Measurements from ENCODE around the gene TPK1. TPM values are rescaled to one million over a fixed set of nuclear protein-coding genes. Genes with fewer than 3 reads are reported as not detected.

TPK1 gene
- total RNA-seq, 1 experiment from 2014 or later, result 3.1 TPM

- H2BK15ac ChIP-seq (ENCODE audit: low read depth, low read length), result no peak overlapping the region
- H3K4ac ChIP-seq (ENCODE audit: low read depth, low read length), result no peak overlapping the region
- no peak overlapping the region for H4K8ac ChIP-seq (replicated peaks; ENCODE audit: insufficient read length, low read depth, low read length)
- H4K91ac ChIP-seq (ENCODE audit: insufficient read length, low read depth, low read length), result no peak overlapping the region
- H4K20me1 ChIP-seq (ENCODE audit: control insufficient read depth, insufficient read depth, insufficient read length), result no peaks in the 10 kb centered on the region
- no peak overlapping the region for H2BK12ac ChIP-seq (ENCODE audit: insufficient read length, low read depth, low read length)
- no peaks in the 10 kb centered on the region for H3K79me1 ChIP-seq (ENCODE audit: insufficient read depth, low read depth, low read length, poor library complexity, severe bottlenecking)
- no peaks in the 10 kb centered on the region for H3K23me2 ChIP-seq (ENCODE audit: insufficient read length, low read depth, low read length, poor library complexity, severe bottlenecking)
- H4K5ac ChIP-seq (ENCODE audit: insufficient read length, low read depth, low read length), result no peak overlapping the region
- no peak overlapping the region for H3K4me3 Mint-ChIP-seq
- no peak overlapping the region for H2BK5ac ChIP-seq (ENCODE audit: insufficient read length, low read length)
- no peak overlapping the region for H3K9ac ChIP-seq (ENCODE audit: extremely low read depth, insufficient read length, low read length)
- no peak overlapping the region for H3T11ph ChIP-seq (ENCODE audit: low read length)
- DNase-seq, result no peak
- no peaks in the 10 kb centered on the region; a peak in 2 of 5 replicates for H3K9me3 Mint-ChIP-seq
- no peak overlapping the region for H3K23ac ChIP-seq (ENCODE audit: insufficient read length, low read depth, low read length)
- H3K56ac ChIP-seq (ENCODE audit: insufficient read length, low read depth, low read length), result no peak overlapping the region
- no peak overlapping the region for H2AFZ ChIP-seq (ENCODE audit: low read length)
- no peaks in the 10 kb centered on the region for H3K9me3 ChIP-seq (ENCODE audit: control insufficient read depth, low read depth, low read length)
- H3K4me1 ChIP-seq (ENCODE audit: insufficient read depth, low read length), result no peaks in the 10 kb centered on the region
- no CpG with 5 or more reads among the region's 1 CpG for WGBS (ENCODE audit: extremely low coverage, insufficient read length, low lambda C conversion rate)
- no peaks in the 10 kb centered on the region; a peak in 1 of 7 replicates for H3K36me3 Mint-ChIP-seq (ENCODE audit: insufficient read depth in 1 of 3, low read depth in 3 of 3)
- H3K18ac ChIP-seq (ENCODE audit: insufficient read length, low read depth, low read length), result no peak overlapping the region
- H3K4me2 ChIP-seq (ENCODE audit: insufficient read depth, insufficient read length, low read length), result no peak overlapping the region
- no peak overlapping the region for H3K27ac Mint-ChIP-seq
- no peaks in the 10 kb centered on the region for H3K27me3 ChIP-seq (ENCODE audit: insufficient read depth, low read length)
- no peak overlapping the region for H3K14ac ChIP-seq (ENCODE audit: insufficient read depth, low read length)
- H3K27ac ChIP-seq (ENCODE audit: insufficient read length, low read depth, low read length), result no peak overlapping the region
- no peak overlapping the region for H2AK5ac ChIP-seq (ENCODE audit: insufficient read length, low read length)
- no peak overlapping the region for H2BK120ac ChIP-seq (ENCODE audit: low read depth, low read length, poor library complexity, severe bottlenecking)
- no peaks in the 10 kb centered on the region for H3K27me3 Mint-ChIP-seq (ENCODE audit: low read depth)
- no peaks in the 10 kb centered on the region for H3K79me2 ChIP-seq (ENCODE audit: insufficient read depth, low read length)
- H2BK20ac ChIP-seq (ENCODE audit: low read depth, low read length, poor library complexity, severe bottlenecking), result no peak overlapping the region
- TF ChIP-seq CTCF (conservative IDR thresholded peaks at IDR 0.05), result no peak
- no peaks in the 10 kb centered on the region for H3K4me1 Mint-ChIP-seq
Observed at GRCh38 chr7:144445590-144445989, 390.3 kb downstream of the TPK1 start.

All from H9 (cell line).